Measurements from ENCODE around the gene ETNK2.

- TF ChIP-seq, protein P1, sequence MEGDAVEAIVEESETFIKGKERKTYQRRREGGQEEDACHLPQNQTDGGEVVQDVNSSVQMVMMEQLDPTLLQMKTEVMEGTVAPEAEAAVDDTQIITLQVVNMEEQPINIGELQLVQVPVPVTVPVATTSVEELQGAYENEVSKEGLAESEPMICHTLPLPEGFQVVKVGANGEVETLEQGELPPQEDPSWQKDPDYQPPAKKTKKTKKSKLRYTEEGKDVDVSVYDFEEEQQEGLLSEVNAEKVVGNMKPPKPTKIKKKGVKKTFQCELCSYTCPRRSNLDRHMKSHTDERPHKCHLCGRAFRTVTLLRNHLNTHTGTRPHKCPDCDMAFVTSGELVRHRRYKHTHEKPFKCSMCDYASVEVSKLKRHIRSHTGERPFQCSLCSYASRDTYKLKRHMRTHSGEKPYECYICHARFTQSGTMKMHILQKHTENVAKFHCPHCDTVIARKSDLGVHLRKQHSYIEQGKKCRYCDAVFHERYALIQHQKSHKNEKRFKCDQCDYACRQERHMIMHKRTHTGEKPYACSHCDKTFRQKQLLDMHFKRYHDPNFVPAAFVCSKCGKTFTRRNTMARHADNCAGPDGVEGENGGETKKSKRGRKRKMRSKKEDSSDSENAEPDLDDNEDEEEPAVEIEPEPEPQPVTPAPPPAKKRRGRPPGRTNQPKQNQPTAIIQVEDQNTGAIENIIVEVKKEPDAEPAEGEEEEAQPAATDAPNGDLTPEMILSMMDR (IDR thresholded peaks at IDR 0.05; ENCODE audit: low read depth, low read length, missing input control) = no peak
- TF ChIP-seq MAX (IDR thresholded peaks at IDR 0.05) (no peak), JUND (IDR thresholded peaks at IDR 0.05) (no peak), RXRA (IDR thresholded peaks at IDR 0.05) (no peak), GABPA (IDR thresholded peaks at IDR 0.05 in 1 of 2, conservative IDR thresholded peaks at IDR 0.05 in 1 of 2) (no peak), YY1 (IDR thresholded peaks at IDR 0.05) (no peak), EGR1 (IDR thresholded peaks at IDR 0.05; ENCODE audit: low read depth in 2 of 2) (no peak), HNF4A (conservative IDR thresholded peaks at IDR 0.05) (no peak), RAD21 (IDR thresholded peaks at IDR 0.05) (no peak)
- TF ChIP-seq, protein P2, sequence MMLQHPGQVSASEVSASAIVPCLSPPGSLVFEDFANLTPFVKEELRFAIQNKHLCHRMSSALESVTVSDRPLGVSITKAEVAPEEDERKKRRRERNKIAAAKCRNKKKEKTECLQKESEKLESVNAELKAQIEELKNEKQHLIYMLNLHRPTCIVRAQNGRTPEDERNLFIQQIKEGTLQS (IDR thresholded peaks at IDR 0.05) = no peak
Measured at GRCh38 chr1:204177133-204177532, 25.3 kb upstream of the ETNK2 start.
